ENCODE results near the gene ARHGAP26. TPM values are rescaled to one million over a fixed set of nuclear protein-coding genes. Genes with fewer than 3 reads are reported as not detected.
A peak's percentile ranks its signal among the peaks of the same experiment; 100 is the strongest.

The ARHGAP26 gene
- total and polyA plus RNA-seq, 12 donors, result 7.5 to 45.8 (median 37.2) TPM

GRCh38 chr5:142929587-142929986 is 159.4 kb downstream of the ARHGAP26 start:
- Histone ChIP-seq H3K4me3 (no peak overlapping the region), H3K27ac (peak overlapping the region in 9 of 10 donors; percentile 49 to 89 (median 72)), H3K36me3 (peaks cover 0 to 23% (median 0%) of the 10 kb centered on the region in 9 donors), H3K4me1 (peaks cover 25 to 99% (median 77%) of the 10 kb centered on the region in 9 donors), H3K27me3 (no peaks in the 10 kb centered on the region), H3K9me3 (no peaks in the 10 kb centered on the region)
- TF ChIP-seq CTCF (IDR thresholded peaks at IDR 0.05), result no peak
- intact Hi-C loops (cut with DNase I), result loop anchor here in 8 of 10 donors (5.0 to 10.0 kb wide), 8 partner anchors 75 to 895 kb away; partner anchors contain the start of gene NR3C1 (in 2 of the 8)
- DNase-seq, result peak in 1 of 2 donors; percentile 70
- ATAC-seq, result peak; percentile 75 to 90 (median 86)
- WGBS, 2 donors, result 39 to 47% methylated on average over 2 of the region's 2 CpGs

- WGBS, 2 donors, result 93 to 95% methylated on average over 7 of the region's 7 CpGs
- DNase-seq (no peak), ATAC-seq (no peak)
- Histone ChIP-seq H3K36me3 (peaks cover 0 to 23% (median 0%) of the 10 kb centered on the region in 9 donors), H3K4me3 (no peak overlapping the region), H3K4me1 (peaks cover 25 to 99% (median 78%) of the 10 kb centered on the region in 9 donors), H3K9me3 (no peaks in the 10 kb centered on the region), H3K27me3 (no peaks in the 10 kb centered on the region), H3K27ac (peak overlapping the region in 9 of 10 donors; percentile 49 to 89 (median 72))
- intact Hi-C loops (cut with DNase I), result no loop called here
- TF ChIP-seq CTCF (IDR thresholded peaks at IDR 0.05), result no peak
Observed at GRCh38 chr5:142930395-142931110, 160.4 kb downstream of the ARHGAP26 start.

GRCh38 chr5:142931896-142932686 is 161.9 kb downstream of the ARHGAP26 start:
- peaks cover 22 to 97% (median 67%) of the 10 kb centered on the region in 9 donors for H3K4me1 ChIP-seq

More at GRCh38 chr5:142931896-142932686, 161.9 kb downstream of the ARHGAP26 start:
- ATAC-seq (peak in 4 of 8 donors; percentile 11 to 27 (median 24)), DNase-seq (peak; percentile 34 to 45)
- no peak for TF ChIP-seq CTCF (IDR thresholded peaks at IDR 0.05)
- 63 to 69% methylated on average over 9 of the region's 9 CpGs for WGBS, 2 donors
- no peaks in the 10 kb centered on the region for H3K27me3 ChIP-seq
- peak overlapping the region in 8 of 10 donors; percentile 26 to 89 (median 49) for H3K27ac ChIP-seq
- H3K4me3 ChIP-seq, result no peak overlapping the region
- intact Hi-C loops (cut with DNase I), result no loop called here
- H3K36me3 ChIP-seq, result peaks cover 0 to 23% (median 0%) of the 10 kb centered on the region in 9 donors
- H3K9me3 ChIP-seq, result no peaks in the 10 kb centered on the region

Measured in heart right ventricle (tissue), 16 donors.